ENCODE data around the gene ESRP2.

ESRP2 gene

GRCh38 chr16:68244903-68245853 is 9.3 kb upstream of the ESRP2 start, which contains the start of gene PLA2G15:
PLA2G15 (plus strand) TSS chr16:68245373; CDS start chr16:68245427, 54 bp downstream.
- H3K9ac ChIP-seq (ENCODE audit: low read length) = peak within 1 kb of the TSS; percentile 92
- peak within 1 kb of the TSS; percentile 98 for H3K4me3 ChIP-seq (ENCODE audit: low read length)
- no peaks in the 10 kb centered on the region for H3K36me3 ChIP-seq (ENCODE audit: control insufficient read depth, insufficient read depth, low read length)
- no peaks in the 10 kb centered on the region for H3K27me3 ChIP-seq (ENCODE audit: control insufficient read depth, insufficient read depth, low read length)
- H3K9me3 ChIP-seq (ENCODE audit: control insufficient read depth, low read length) = no peaks in the 10 kb centered on the region
- H3K4me1 ChIP-seq (ENCODE audit: control insufficient read depth, insufficient read depth, low read length) = peaks cover 22% of the 10 kb centered on the region

GRCh38 chr16:68244481-68244902 is 8.6 kb upstream of the ESRP2 start:
- Histone ChIP-seq H3K9ac (ENCODE audit: low read length) (peak overlapping the region; percentile 92), H3K4me1 (ENCODE audit: control insufficient read depth, insufficient read depth, low read length) (peaks cover 28% of the 10 kb centered on the region), H3K9me3 (ENCODE audit: control insufficient read depth, low read length) (no peaks in the 10 kb centered on the region), H3K4me3 (ENCODE audit: low read length) (peak overlapping the region; percentile 98), H3K27me3 (ENCODE audit: control insufficient read depth, insufficient read depth, low read length) (no peaks in the 10 kb centered on the region), H3K36me3 (ENCODE audit: control insufficient read depth, insufficient read depth, low read length) (no peaks in the 10 kb centered on the region)

GRCh38 chr16:68242926-68243858 is 7.3 kb upstream of the ESRP2 start:
- Histone ChIP-seq H3K9ac (ENCODE audit: low read length) (no peak overlapping the region), H3K27me3 (ENCODE audit: control insufficient read depth, insufficient read depth, low read length) (no peaks in the 10 kb centered on the region), H3K4me3 (ENCODE audit: low read length) (no peak overlapping the region), H3K9me3 (ENCODE audit: control insufficient read depth, low read length) (no peaks in the 10 kb centered on the region), H3K4me1 (ENCODE audit: control insufficient read depth, insufficient read depth, low read length) (peaks cover 28% of the 10 kb centered on the region), H3K36me3 (ENCODE audit: control insufficient read depth, insufficient read depth, low read length) (no peaks in the 10 kb centered on the region)

GRCh38 chr16:68242085-68242484 is 6.2 kb upstream of the ESRP2 start:
- no peaks in the 10 kb centered on the region for H3K36me3 ChIP-seq (ENCODE audit: control insufficient read depth, insufficient read depth, low read length)
- no peak overlapping the region for H3K4me3 ChIP-seq (ENCODE audit: low read length)
- H3K9me3 ChIP-seq (ENCODE audit: control insufficient read depth, low read length) = no peaks in the 10 kb centered on the region
- H3K27me3 ChIP-seq (ENCODE audit: control insufficient read depth, insufficient read depth, low read length) = no peaks in the 10 kb centered on the region
- peaks cover 29% of the 10 kb centered on the region for H3K4me1 ChIP-seq (ENCODE audit: control insufficient read depth, insufficient read depth, low read length)
- H3K9ac ChIP-seq (ENCODE audit: low read length) = no peak overlapping the region

- Histone ChIP-seq H3K27me3 (ENCODE audit: control insufficient read depth, insufficient read depth, low read length) (no peaks in the 10 kb centered on the region), H3K9ac (ENCODE audit: low read length) (peak overlapping the region; percentile 87), H3K9me3 (ENCODE audit: control insufficient read depth, low read length) (no peaks in the 10 kb centered on the region), H3K4me3 (ENCODE audit: low read length) (peak overlapping the region; percentile 67), H3K4me1 (ENCODE audit: control insufficient read depth, insufficient read depth, low read length) (peaks cover 32% of the 10 kb centered on the region), H3K36me3 (ENCODE audit: control insufficient read depth, insufficient read depth, low read length) (peaks cover 4% of the 10 kb centered on the region)
Observed at GRCh38 chr16:68238029-68238345, 2.1 kb upstream of the ESRP2 start.

- Histone ChIP-seq H3K4me3 (ENCODE audit: low read length) (peak overlapping the region; percentile 85), H3K9ac (ENCODE audit: low read length) (peak overlapping the region; percentile 87), H3K9me3 (ENCODE audit: control insufficient read depth, low read length) (no peaks in the 10 kb centered on the region), H3K4me1 (ENCODE audit: control insufficient read depth, insufficient read depth, low read length) (peaks cover 33% of the 10 kb centered on the region), H3K36me3 (ENCODE audit: control insufficient read depth, insufficient read depth, low read length) (peaks cover 5% of the 10 kb centered on the region), H3K27me3 (ENCODE audit: control insufficient read depth, insufficient read depth, low read length) (no peaks in the 10 kb centered on the region)
Observed at GRCh38 chr16:68237243-68238028, 1.5 kb upstream of the ESRP2 start.

GRCh38 chr16:68236826-68237242 is 907 bp upstream of the ESRP2 start:
- H3K36me3 ChIP-seq (ENCODE audit: control insufficient read depth, insufficient read depth, low read length) = peaks cover 9% of the 10 kb centered on the region
- H3K27me3 ChIP-seq (ENCODE audit: control insufficient read depth, insufficient read depth, low read length) = no peaks in the 10 kb centered on the region
- H3K4me1 ChIP-seq (ENCODE audit: control insufficient read depth, insufficient read depth, low read length) = peaks cover 33% of the 10 kb centered on the region
- H3K9ac ChIP-seq (ENCODE audit: low read length) = peak overlapping the region; percentile 87
- H3K9me3 ChIP-seq (ENCODE audit: control insufficient read depth, low read length) = no peaks in the 10 kb centered on the region
- peak overlapping the region; percentile 85 for H3K4me3 ChIP-seq (ENCODE audit: low read length)

GRCh38 chr16:68236137-68236825 is 354 bp upstream of the ESRP2 start:
- H3K9me3 ChIP-seq (ENCODE audit: control insufficient read depth, low read length) = no peaks in the 10 kb centered on the region
- H3K36me3 ChIP-seq (ENCODE audit: control insufficient read depth, insufficient read depth, low read length) = peaks cover 10% of the 10 kb centered on the region
- H3K9ac ChIP-seq (ENCODE audit: low read length) = peak overlapping the region; percentile 87
- H3K4me3 ChIP-seq (ENCODE audit: low read length) = peak overlapping the region; percentile 85
- H3K4me1 ChIP-seq (ENCODE audit: control insufficient read depth, insufficient read depth, low read length) = peaks cover 33% of the 10 kb centered on the region
- no peaks in the 10 kb centered on the region for H3K27me3 ChIP-seq (ENCODE audit: control insufficient read depth, insufficient read depth, low read length)

GRCh38 chr16:68235108-68235886 is 630 bp downstream of the ESRP2 start:
- H3K4me3 ChIP-seq (ENCODE audit: low read length) = peak overlapping the region; percentile 60
- H3K27me3 ChIP-seq (ENCODE audit: control insufficient read depth, insufficient read depth, low read length) = no peaks in the 10 kb centered on the region
- H3K4me1 ChIP-seq (ENCODE audit: control insufficient read depth, insufficient read depth, low read length) = peaks cover 33% of the 10 kb centered on the region
- peaks cover 13% of the 10 kb centered on the region for H3K36me3 ChIP-seq (ENCODE audit: control insufficient read depth, insufficient read depth, low read length)
- H3K9ac ChIP-seq (ENCODE audit: low read length) = peak overlapping the region; percentile 87
- no peaks in the 10 kb centered on the region for H3K9me3 ChIP-seq (ENCODE audit: control insufficient read depth, low read length)

GRCh38 chr16:68234188-68235107 is 1.5 kb downstream of the ESRP2 start:
- Histone ChIP-seq H3K4me1 (ENCODE audit: control insufficient read depth, insufficient read depth, low read length) (peaks cover 27% of the 10 kb centered on the region), H3K4me3 (ENCODE audit: low read length) (peak overlapping the region; percentile 60), H3K9me3 (ENCODE audit: control insufficient read depth, low read length) (no peaks in the 10 kb centered on the region), H3K36me3 (ENCODE audit: control insufficient read depth, insufficient read depth, low read length) (peaks cover 20% of the 10 kb centered on the region), H3K9ac (ENCODE audit: low read length) (peak overlapping the region; percentile 87), H3K27me3 (ENCODE audit: control insufficient read depth, insufficient read depth, low read length) (no peaks in the 10 kb centered on the region)

All from mucosa of stomach (tissue), 1 donor.